GM19328 (cell line): Measurements from ENCODE around the gene DEGS1.
"Not testable (repeated sequence)": the region's sequence is repeated elsewhere in the genome, so short reads cannot be mapped to it uniquely, and the experiment has no call there.

Experiments
- ATAC-seq: cut with Tn5 transposase; IDR thresholded peaks from one replicate; pipeline ENCODE4 v1.9.1; 2021; ENCODE audit warnings: mild to moderate bottlenecking, moderate library complexity; ENCODE audit not compliant: unreplicated experiment

DEGS1 gene

DNA sequence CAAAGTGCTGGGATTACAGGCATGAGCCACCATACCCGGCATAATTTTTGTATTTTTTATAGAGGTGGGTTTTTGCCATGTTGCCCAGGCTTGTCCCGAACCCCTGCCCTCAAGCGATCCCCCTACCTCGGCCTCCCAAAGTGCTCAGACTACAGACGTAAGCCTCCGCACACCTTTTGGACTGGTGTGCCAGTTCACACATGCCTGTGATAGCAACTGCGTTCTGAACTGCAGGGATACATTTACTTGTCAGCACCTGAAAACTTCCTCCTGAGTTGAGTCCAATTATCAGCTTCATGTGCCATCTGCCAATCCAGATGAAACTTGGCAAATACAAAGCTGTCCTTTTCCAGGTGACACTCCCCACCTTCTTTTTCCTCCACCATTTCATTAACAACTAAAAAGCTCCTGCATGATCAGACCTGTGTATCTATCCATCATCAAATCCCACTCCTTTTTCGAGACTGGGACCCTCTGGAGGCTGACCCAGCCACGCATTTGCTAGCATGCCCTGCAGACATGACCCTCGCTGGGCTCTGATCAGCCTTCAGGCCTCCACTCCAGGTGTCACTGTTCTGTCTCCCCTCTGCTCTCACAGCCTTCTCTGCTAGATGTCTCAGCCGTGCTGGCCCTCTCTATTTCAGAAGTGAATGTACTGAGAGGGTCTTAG, 2.1 kb upstream of the DEGS1 start:
- ATAC-seq = no peak

DNA sequence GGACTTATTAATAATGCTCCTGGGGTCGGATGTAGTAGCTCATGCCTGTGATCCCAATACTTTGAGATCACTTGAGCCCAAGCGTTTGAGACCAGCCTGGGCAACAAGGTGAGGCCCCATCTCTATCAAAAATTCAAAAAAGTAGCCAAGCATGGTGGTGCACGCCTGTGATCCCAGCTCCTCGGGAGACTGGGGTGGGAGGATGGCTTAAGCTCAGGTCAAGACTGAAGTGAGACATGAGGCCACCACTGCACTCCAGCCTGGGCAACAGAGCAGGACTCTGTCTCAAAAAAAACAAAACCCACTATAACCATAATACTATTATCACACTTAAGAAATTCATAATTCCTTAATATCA, 1.6 kb upstream of the DEGS1 start:
- ATAC-seq = no peak

DNA sequence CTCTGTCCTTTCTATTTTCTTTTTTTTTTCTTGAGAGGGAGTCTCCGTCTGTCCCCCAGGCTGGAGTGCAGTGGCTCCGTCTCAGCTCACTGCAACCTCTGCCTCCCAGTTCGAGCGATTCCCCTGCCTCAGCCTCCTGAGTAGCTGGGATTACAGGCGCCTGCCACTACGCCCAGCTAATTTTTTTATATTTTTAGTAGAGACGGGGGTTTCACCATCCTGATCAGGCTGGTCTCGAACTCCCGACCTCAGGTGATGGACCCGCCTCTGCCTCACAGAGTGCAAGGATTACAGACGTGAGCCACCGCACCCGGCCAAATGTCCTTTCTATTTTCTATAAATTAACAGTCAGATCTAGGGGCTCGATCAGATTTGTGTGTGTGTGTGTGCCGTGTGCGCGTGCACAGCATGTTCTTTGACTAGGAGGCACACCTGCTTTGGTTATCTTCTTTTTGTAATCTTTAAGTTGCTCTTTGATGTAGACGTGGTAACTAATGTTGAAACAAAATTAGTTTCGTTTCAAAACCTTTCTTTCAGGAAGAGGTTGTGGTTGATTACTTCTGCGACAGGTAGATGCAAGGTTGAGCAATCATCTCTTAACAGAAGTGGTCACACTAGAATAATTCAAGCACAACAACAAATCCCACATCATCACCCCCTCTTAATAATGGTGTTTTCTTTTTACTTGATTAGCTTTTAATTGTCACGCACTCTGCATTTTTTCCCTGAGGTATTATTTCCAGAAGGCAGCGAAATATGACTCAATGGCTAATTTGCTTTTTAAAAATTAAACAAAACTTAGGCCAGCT, 779 bp upstream of the DEGS1 start:
- peak; percentile 36 for ATAC-seq

DNA sequence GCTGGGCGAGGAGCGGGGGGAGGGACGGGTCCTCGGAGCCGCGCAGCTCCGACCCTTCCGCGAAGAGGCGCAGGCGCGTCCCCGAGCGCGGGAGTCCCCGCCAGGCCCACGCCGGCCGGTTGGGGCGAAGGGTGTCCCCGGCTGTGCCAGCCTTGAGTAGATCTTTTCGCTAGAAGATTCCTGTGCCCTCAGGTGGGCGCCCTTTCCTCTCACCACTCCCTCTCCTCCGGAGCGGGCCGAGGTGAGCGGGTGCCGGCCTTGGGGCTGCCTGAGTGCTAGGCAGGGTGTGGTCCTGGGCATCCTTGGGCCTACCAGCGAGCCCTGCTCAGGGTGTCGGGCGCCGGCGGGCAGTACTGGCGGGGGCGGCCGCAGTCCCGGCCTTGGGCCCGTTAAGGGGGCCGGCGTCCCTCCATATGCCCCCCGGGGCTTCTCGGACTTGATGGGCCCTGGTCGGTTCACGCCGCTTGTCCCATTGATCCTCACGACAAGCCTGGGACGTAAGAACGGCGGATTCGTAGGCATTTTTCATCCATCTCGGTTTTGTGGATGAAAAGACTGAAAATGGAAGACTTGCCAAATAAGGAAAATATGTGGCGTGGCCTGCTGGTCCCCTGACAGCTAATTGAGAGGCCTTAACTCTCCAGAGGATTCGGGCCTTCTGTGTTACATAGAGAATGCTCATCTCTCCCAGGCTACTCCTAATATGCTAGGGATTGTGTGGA, 712 bp downstream of the DEGS1 start:
- peak; percentile 38 for ATAC-seq

DNA sequence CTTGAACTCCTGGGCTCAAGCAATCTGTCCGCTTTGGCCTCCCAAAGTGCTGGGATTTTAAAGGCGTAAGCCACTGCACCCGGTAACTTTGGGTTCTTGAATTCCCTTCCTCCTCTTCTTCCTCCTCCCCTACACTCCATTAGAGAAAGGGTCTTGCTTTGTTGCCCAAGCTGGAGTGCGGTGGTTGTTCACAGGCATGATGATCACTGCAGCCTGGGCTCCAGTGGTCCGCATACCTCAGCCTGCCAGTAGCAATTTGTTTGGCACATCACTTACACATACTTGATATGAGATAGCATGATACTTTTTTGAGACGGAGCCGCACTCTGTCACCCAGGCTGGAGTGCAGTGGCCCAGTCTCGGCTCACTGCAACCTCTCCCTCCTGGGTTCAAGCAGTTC, 2.2 kb downstream of the DEGS1 start:
- no peak for ATAC-seq

DNA sequence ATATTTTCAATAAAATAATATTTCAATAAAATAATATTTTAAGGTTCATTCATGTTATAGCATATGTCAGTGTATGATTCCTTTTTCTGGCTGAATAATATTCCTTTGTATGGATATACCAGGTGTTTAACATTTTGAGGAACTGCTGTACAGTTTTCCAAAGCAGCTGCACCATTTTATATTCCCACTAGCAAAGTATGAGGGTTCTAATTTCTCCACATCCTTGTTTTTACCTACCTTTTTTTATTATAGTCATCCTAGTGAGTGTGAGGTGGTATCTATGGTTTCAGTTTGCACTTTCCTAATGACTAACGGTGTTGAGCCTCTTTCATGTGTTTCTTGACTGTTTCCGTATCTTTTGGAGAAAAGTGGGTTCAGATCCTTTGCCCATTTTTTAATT, 5.2 kb downstream of the DEGS1 start:
- no peak for ATAC-seq

- no peak for ATAC-seq
These were observed 6.5 kb downstream of the DEGS1 start for GRCh38 chr1:224189561-224189960.

- ATAC-seq = no peak
These were observed 9.2 kb downstream of the DEGS1 start for GRCh38 chr1:224192082-224192788.

- no peak for ATAC-seq
These were observed 10.4 kb downstream of the DEGS1 start for GRCh38 chr1:224193319-224193966.

DNA sequence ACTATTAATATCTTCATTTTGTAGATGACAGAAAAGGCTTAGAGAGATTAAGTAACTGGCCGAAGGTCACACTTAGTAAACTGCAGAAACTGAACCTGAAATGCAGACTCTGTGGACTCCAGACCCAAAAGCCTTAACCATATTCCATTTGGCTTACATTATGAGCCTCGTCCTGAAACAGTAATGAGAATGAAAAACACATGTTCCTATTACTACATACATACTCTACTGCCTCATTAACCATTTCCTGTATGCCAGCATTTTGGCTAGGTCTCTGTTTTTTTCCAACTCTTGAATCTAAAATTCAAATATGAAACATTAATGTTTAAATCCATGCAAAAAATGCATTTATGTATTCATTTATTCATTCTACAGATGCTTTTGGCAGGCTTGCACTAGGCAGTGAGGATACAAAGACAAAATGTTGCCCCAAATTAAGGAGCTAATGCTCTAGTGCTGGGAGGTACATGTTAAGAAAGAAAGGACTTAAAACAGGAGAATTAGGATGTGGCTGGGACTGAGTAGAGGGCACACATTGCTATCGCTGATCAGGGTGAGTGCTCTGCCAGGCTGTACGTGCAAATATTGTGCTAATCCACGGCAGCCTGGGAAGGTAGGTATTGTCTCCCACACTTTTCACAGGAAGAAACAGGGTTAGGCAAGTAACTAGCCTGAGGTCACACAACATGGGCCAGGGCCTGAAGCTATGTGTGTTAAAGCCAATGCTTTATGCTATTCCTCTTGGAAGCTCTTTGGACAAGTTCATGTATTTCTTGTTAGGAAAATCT, 14.0 kb downstream of the DEGS1 start:
- no peak for ATAC-seq

DNA sequence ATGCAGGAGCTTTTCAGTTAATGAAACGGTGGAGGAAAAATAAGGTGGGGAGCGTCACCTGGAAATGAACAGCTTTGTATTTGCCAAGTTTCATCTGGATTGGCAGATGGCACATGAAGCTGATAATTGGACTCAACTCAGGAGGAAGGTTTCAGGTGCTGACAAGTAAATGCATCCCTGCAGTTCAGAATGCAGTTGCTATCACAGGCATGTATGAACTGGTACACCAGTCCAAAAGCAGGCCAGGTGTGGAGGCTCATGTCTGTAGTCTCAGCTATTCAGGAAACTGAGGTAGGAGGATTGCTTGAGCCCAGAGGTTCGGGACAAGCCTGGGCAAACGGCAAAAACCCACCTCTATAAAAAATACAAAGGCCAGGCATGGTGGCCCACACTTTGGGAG, 15.5 kb downstream of the DEGS1 start:
- no peak for ATAC-seq

- ATAC-seq = no peak
These were observed 16.6 kb downstream of the DEGS1 start for GRCh38 chr1:224199679-224200078.

GRCh38 chr1:224201383-224201782, 18.3 kb downstream of the DEGS1 start:
- ATAC-seq = no peak

GRCh38 chr1:224201853-224202252, 18.8 kb downstream of the DEGS1 start:
- no peak for ATAC-seq

DNA sequence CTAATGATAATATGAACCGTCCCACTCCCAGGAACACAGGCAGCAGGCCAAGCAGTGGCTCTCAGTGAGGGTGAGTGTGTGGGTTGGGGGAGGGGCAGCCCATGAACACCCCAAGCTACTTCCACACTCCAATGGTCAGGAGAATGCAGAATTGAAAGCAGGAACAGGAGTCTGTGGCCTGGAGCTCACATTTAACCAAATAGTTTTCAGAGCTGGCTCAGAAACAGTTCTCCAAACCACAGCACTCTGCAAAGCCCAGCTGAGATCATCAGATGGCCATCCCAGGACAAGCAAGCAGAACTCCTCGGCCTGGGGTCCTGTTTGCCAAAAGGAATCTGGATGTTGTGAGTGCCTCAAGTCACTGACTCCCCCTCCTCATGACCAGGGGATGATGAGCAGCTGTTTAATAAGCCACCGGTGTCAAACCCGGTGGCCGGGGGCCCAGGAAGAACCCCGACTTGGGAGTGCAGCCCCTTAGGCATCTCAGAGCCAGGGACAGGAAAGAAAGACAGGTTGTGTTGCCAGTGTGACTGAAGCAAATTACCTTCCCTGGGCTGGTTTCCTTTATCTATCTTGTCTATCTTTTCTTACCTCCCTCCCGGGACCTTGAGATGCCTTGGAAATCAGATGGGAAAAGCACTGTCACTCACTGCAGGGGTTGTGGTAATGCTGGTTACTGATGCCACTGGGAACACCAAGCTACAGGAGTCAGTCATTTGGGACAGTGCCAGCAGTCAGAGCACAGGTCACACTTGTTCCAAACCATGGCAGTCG, 20.4 kb downstream of the DEGS1 start:
- ATAC-seq = peak; percentile 55

DNA sequence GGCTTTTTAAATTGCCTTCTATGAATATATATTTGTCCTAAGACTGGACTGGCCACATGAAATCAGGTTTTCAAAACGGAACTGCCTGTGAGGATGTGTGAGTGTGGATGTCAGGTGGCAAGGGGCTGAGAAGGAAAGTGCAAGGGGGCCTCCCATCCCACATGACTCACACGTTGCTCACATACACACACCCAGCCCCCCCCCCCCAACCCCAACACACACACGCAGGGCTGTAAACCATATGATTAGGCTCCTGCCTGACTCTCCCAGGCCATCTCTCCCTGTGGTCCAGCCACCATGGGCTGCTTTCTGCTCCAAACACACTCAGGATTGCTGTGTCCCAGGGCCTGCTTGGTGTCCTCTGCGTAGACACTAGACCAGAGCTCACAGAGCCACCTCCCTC, 22.4 kb downstream of the DEGS1 start:
- no peak for ATAC-seq

DNA sequence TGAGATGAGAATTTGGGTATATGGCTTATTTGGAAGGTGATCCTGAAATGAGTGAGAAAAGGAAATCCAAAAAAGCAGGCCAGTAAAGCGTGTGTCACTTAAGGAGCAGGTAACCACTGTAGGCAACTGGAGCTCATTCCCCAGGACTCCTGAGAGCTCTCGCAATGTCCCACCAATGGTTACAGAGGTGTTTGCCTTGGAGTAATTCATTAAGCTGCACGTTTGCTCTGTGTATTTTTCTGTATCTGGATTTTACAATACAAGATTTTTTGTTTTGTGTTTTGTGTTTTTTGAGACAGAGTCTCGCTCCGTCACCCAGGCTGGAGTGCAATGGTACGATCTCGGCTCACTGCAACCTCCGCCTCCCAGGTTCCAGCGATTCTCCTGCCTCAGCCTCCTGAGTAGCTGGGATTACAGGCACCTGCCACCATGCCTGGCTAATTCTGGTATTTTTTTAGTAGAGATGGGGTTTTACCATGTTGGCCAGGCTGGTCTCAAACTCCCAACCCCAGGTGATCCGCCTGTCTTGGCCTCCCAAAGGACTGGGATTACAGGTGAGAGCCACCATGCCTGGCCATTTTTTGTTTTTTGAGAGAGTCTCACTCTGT, 23.0 kb downstream of the DEGS1 start:
- not testable (repeated sequence) for ATAC-seq

- ATAC-seq = no peak
These were observed 28.3 kb downstream of the DEGS1 start for GRCh38 chr1:224211206-224211962.
